DOHH2 (cell line): Measurements from ENCODE around the gene OLIG2.

ENCODE experiments used
- H3F3A ChIP-seq: fragments of 200-600 bp; sonication (generic), shearing (Covaris generic); 2 replicates; pipeline ENCODE4 v1.6.0; 2016; ENCODE audit warnings: antibody characterized with exemption, mild to moderate bottlenecking; ENCODE audit not compliant: control insufficient read depth, insufficient read depth
- H3K27ac ChIP-seq: fragments of 200-600 bp; sonication (generic); 2 replicates; pipeline ENCODE4 v1.5.1; 2014; ENCODE audit warnings: low read depth, mild to moderate bottlenecking, low read length, moderate library complexity
- H3K27me3 ChIP-seq: fragments of 200-600 bp; sonication (generic); 2 replicates; pipeline ENCODE4 v1.6.1; 2014; ENCODE audit warnings: mild to moderate bottlenecking, low read length, mixed read lengths; ENCODE audit not compliant: control insufficient read depth
- H3K36me3 ChIP-seq: fragments of 200-600 bp; sonication (generic); 2 replicates; pipeline ENCODE4 v1.6.1; 2014; ENCODE audit warnings: mild to moderate bottlenecking, low read length, moderate library complexity, mixed read lengths; ENCODE audit not compliant: control insufficient read depth
- H3K4me1 ChIP-seq: fragments of 200-600 bp; sonication (generic); 2 replicates; pipeline ENCODE4 v1.6.1; 2014; ENCODE audit warnings: mild to moderate bottlenecking, low read length, mixed read lengths; ENCODE audit not compliant: control insufficient read depth
- H3K4me2 ChIP-seq: fragments of 200-600 bp; sonication (generic); 2 replicates; pipeline ENCODE4 v1.6.0; 2014; ENCODE audit warnings: mild to moderate bottlenecking, low read length, moderate library complexity
- H3K4me3 ChIP-seq: fragments of 200-600 bp; sonication (generic); 2 replicates; pipeline ENCODE4 v1.5.1; 2014; ENCODE audit warnings: mild to moderate bottlenecking, low read length, mixed read lengths
- H3K79me2 ChIP-seq: fragments of 200-600 bp; sonication (generic); 2 replicates; pipeline ENCODE4 v1.6.1; 2014; ENCODE audit warnings: mild to moderate bottlenecking, low read length, mixed read lengths; ENCODE audit not compliant: control insufficient read depth
- H3K9me2 ChIP-seq: fragments of 200-600 bp; sonication (generic); replicated peaks from 2 replicates; pipeline ENCODE4 v1.6.1; 2014; ENCODE audit warnings: mild to moderate bottlenecking, low read length, mixed read lengths; ENCODE audit not compliant: control insufficient read depth
- H3K9me3 ChIP-seq: fragments of 200-600 bp; sonication (generic); 2 replicates; pipeline ENCODE4 v1.6.1; 2014; ENCODE audit warnings: antibody characterized with exemption, low read length, mixed read lengths; ENCODE audit not compliant: control insufficient read depth, insufficient read depth
- H4K20me1 ChIP-seq: fragments of 200-600 bp; sonication (generic); 2 replicates; pipeline ENCODE4 v1.6.0; 2014; ENCODE audit warnings: low read depth, mild to moderate bottlenecking, antibody characterized with exemption, low read length, moderate library complexity; ENCODE audit not compliant: control insufficient read depth, insufficient read depth
- CTCF ChIP-seq: fragments of 200-600 bp; sonication (generic); IDR thresholded peaks from one replicate; pipeline ENCODE4 v1.5.1; 2014; ENCODE audit warnings: antibody characterized with exemption, mild to moderate bottlenecking, low read depth, low read length; ENCODE audit not compliant: poor library complexity, severe bottlenecking
- EZH2phosphoT487 ChIP-seq: fragments of 200-600 bp; sonication (generic); IDR thresholded peaks from 2 replicates; pipeline ENCODE4 v1.6.1; 2017; ENCODE audit warnings: borderline replicate concordance, mild to moderate bottlenecking, antibody characterized with exemption, low read length, moderate library complexity, mixed read lengths

OLIG2 gene

GRCh38 chr21:33037501-33037900 lies 11.8 kb downstream of the OLIG2 start:
- Histone ChIP-seq H3K4me2 (no peak overlapping the region), H3K36me3 (no peaks in the 10 kb centered on the region), H3K9me3 (no peaks in the 10 kb centered on the region), H3K27ac (no peak overlapping the region), H3K4me1 (no peaks in the 10 kb centered on the region), H3K27me3 (0 out of 2 replicates have a peak, but pooled peaks cover 2% of the 10 kb centered on the region), H3K9me2 (no peaks in the 10 kb centered on the region), H3K79me2 (no peaks in the 10 kb centered on the region), H4K20me1 (no peaks in the 10 kb centered on the region), H3K4me3 (no peak overlapping the region), H3F3A (no peaks in the 10 kb centered on the region)
- TF ChIP-seq EZH2phosphoT487 = no peak
- no peak for TF ChIP-seq CTCF

- no peaks in the 10 kb centered on the region for H4K20me1 ChIP-seq
- H3F3A ChIP-seq = no peaks in the 10 kb centered on the region
- no peak overlapping the region for H3K4me2 ChIP-seq
- no peaks in the 10 kb centered on the region for H3K4me1 ChIP-seq
- no peaks in the 10 kb centered on the region for H3K79me2 ChIP-seq
- H3K27ac ChIP-seq = no peak overlapping the region
- H3K27me3 ChIP-seq = 0 out of 2 replicates have a peak, but pooled peaks cover 2% of the 10 kb centered on the region
- H3K9me3 ChIP-seq = no peaks in the 10 kb centered on the region
- H3K4me3 ChIP-seq = no peak overlapping the region
- TF ChIP-seq EZH2phosphoT487 = no peak
- no peak for TF ChIP-seq CTCF
- H3K9me2 ChIP-seq = no peaks in the 10 kb centered on the region
- H3K36me3 ChIP-seq = no peaks in the 10 kb centered on the region
These were observed 13.8 kb downstream of the OLIG2 start for GRCh38 chr21:33039536-33039935.

- Histone ChIP-seq H3K27ac (no peak overlapping the region), H3K36me3 (no peaks in the 10 kb centered on the region), H3F3A (no peaks in the 10 kb centered on the region), H3K4me2 (no peak overlapping the region), H4K20me1 (no peaks in the 10 kb centered on the region), H3K9me2 (no peaks in the 10 kb centered on the region), H3K4me3 (no peak overlapping the region), H3K27me3 (0 out of 2 replicates have a peak, but pooled peaks cover 2% of the 10 kb centered on the region), H3K4me1 (no peaks in the 10 kb centered on the region), H3K9me3 (no peaks in the 10 kb centered on the region), H3K79me2 (no peaks in the 10 kb centered on the region)
- no peak for TF ChIP-seq EZH2phosphoT487
- no peak for TF ChIP-seq CTCF
These were observed 14.5 kb downstream of the OLIG2 start for GRCh38 chr21:33040215-33040614.
